Right forelimb (tissue), 1 donor: Measurements from ENCODE around the gene IL1RN.

Source experiments
- DNase-seq: peaks from one replicate; pipeline ENCODE4 v3.0.0-alpha.2; 2018

IL1RN gene

GRCh38 chr2:113104054-113104611, 23.3 kb upstream of the IL1RN start:
- DNase-seq = no peak

- DNase-seq = no peak
Measured at GRCh38 chr2:113105047-113105785, 22.2 kb upstream of the IL1RN start.

DNA sequence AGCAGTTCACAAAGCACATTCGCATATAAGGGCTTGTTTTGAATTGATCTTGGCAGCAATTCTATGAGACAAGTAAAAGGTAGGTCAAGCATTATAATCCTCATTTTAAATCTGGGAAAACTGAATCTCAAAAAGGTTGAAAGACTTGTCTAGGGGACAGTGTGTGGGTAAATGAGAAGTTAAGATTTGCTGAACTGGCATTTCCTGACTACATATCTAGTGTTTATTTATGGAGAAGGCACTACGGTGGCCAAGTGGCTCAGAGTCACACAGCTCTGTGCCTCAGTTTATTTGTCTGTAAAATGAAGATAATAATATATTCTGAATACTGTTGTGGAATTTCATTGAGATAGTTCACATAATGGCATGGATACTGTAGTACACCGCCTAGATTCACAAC, 16.3 kb upstream of the IL1RN start:
- no peak for DNase-seq

DNA sequence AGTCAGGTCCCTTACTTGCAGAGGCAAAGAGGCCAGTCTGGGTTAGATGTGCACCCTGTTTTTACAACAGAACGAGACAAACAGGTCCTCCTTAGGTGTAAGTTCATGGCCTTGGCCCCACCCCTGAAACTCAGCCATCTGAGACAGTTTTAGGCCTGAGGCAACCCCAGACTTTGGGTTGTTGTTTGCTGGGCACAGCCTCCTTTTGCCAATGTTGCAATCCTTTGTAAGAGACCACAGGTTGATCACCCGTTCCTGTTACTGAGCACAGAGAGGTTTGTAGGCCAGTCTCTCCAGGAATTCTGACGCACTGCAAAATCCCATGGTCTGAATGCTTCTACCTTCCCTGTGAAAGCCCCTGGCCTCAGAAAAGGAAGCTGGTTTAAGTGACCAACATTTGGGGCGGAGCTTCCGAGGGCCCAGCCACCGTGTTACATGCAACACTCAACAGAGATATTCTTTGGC, 15.5 kb upstream of the IL1RN start:
- DNase-seq = no peak

GRCh38 chr2:113112441-113112840, 15.0 kb upstream of the IL1RN start:
- no peak for DNase-seq

DNA sequence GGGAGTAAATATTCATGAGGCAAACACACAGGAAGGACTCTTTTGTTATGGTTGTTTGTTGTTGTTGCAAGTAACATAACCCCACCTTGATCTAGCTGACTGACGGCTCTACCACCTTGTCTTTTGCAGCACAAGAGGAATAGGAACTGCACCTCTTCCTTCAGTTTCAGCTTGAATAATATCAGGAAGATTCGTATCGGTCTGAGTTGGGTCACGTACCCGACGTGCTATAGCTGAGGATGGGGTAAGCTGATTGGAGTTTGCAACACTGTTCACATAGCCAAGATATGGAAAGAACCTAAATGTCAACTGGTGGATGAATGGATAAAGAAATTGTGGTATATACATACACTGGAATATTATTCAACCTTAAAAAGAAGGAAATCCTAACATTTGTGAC, 14.5 kb upstream of the IL1RN start:
- DNase-seq = no peak

DNA sequence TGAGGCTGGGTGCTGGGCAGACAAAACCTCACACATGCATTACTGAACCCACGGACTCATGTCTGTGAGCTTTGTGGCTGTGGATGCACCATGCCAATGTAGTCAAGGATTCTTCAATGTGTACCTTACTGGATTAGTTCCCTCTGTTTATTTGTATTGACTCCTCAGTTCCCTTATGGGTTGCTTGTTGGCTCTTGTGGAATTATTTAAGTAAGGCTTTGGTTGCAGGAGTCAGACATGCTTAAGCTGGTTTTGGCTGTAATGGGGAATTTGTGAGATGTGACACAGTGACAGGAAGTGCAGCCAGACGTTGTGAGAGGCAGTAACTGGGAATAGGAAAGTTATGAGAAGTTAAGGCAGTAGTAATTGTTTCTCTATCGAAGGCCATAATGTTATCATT, 13.6 kb upstream of the IL1RN start:
- DNase-seq = no peak

- DNase-seq = no peak
Measured at GRCh38 chr2:113114224-113114945, 13.0 kb upstream of the IL1RN start.

GRCh38 chr2:113114996-113115395, 12.4 kb upstream of the IL1RN start:
- no peak for DNase-seq

GRCh38 chr2:113116100-113116958, 11.1 kb upstream of the IL1RN start:
- DNase-seq = no peak

DNA sequence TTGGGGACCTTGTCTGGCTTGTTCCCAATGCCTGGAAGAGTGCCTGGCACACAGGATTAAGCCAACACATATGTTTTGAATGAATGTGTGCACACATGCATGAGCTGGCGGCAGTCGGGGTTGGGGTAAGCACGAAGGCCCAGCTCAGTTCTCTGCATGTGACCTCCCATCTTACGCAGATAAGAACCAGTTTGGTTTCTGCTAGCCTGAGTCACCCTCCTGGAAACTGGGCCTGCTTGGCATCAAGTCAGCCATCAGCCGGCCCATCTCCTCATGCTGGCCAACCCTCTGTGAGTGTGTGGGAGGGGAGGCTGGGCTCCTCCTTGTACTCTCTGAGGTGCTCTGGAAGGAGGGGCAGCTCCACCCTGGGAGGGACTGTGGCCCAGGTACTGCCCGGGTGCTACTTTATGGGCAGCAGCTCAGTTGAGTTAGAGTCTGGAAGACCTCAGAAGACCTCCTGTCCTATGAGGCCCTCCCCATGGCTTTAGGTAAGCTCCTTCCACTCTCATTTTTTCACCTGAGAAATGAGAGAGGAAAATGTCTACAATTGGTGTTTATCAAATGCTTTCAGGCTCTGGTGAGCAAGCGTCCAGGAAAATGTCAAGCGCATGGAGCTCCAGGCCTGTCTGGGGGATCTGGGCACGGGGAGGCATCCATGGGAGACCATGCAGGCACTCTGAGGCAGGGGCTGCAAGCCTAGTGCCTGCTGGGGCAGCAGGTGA, 9.7 kb upstream of the IL1RN start:
- DNase-seq = no peak

DNA sequence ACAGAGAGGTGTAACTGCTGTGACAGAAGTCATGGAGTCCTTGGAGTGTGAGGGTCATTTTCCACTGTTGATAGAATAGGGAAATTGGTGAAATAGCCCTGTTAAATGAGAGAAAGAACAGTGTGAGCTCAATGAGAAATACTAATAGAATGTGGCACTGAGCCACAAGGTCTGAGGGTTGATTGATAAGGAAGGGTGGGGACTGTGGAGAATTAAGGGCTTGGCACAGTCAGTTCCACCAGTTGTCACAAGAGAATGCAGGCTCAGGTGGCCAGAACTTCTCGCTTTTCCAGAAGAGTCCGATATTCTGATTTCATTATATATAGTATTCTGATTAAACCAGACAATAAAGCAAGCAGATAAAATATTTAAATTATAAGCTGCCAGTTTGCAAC, 9.1 kb upstream of the IL1RN start:
- DNase-seq = no peak

- no peak for DNase-seq
Measured at GRCh38 chr2:113119111-113119510, 8.3 kb upstream of the IL1RN start.

- DNase-seq = no peak
Measured at GRCh38 chr2:113120861-113121260, 6.5 kb upstream of the IL1RN start.

- no peak for DNase-seq
Measured at GRCh38 chr2:113122364-113122763, 5.0 kb upstream of the IL1RN start.

DNA sequence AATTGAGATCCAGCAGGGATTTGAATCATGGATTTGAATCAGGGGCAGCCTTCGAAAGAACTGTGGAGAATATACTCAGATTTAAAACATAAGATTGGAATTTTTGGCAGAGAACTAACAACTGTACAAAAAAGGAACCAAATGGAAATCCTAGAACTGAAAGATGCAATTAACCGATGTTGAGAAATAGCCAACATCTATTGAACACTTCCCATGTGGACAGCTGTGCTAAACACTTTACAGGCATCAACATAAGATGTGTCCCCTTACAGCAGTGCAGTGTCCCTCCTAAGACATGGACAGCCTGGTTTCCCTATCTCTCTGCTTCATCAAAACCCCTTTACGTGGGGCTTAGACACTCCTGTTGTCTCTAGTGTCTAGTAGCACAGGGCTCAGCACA, 3.7 kb upstream of the IL1RN start:
- no peak for DNase-seq

- no peak for DNase-seq
Measured at GRCh38 chr2:113124181-113124961, 3.0 kb upstream of the IL1RN start.

GRCh38 chr2:113124984-113125855, 2.2 kb upstream of the IL1RN start:
- no peak for DNase-seq

DNA sequence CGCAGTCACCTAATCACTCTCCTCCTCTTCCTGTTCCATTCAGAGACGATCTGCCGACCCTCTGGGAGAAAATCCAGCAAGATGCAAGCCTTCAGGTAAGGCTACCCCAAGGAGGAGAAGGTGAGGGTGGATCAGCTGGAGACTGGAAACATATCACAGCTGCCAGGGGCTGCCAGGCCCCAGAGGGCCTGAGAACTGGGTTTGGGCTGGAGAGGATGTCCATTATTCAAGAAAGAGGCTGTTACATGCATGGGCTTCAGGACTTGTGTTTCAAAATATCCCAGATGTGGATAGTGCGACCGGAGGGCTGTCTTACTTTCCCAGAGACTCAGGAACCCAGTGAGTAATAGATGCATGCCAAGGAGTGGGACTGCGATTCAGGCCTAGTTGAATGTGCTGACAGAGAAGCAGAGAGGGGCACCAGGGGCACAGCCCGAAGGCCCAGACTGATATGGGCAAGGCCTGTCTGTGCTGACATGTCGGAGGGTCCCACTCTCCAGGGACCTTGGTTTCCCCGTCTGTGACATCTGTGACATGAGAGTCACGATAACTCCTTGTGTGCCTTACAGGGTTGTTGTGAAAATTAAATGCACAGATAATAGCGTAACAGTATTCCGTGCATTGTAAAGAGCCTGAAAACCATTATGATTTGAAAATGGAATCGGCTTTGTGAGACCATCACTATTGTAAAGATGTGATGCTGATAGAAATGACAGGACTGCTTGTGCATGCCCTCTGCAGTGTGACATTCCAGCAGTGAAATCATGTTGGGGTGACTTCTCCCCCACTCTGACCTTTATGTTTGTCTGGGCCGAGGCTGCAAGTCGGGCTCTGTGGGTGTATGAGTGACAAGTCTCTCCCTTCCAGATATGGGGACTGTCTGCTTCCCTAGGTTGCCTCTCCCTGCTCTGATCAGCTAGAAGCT, 510 bp downstream of the IL1RN start:
- DNase-seq = no peak
